IMR-90 (cell line): Measurements from ENCODE around the gene KCNN3. TPM values are rescaled to one million over a fixed set of nuclear protein-coding genes. Genes with fewer than 3 reads are reported as not detected.

Source experiments
- ATAC-seq: fragments of 200-7000 bp; cut with Tn5 transposase; 2 replicates; pipeline ENCODE4 v1.9.1; 2020; ENCODE audit warnings: low read depth, mild to moderate bottlenecking, moderate library complexity
- BruUV-seq: library from RNA; stranded (reverse); fragments of 400-500 nt; replicated peaks from 2 replicates; lab custom pipeline; 2021; lab: Mats Ljungman, UMichigan
- CTCF ChIA-PET: fragments of 300-600 bp; formaldehyde crosslinking; extraction: SDS; loops from one replicate; lab custom pipeline; 2021; ENCODE audit warnings: antibody characterized with exemption; lab: Yijun Ruan, JAX
- POLR2A ChIA-PET: fragments of 300-600 bp; sonication (Branson Sonifier 250); formaldehyde crosslinking; loops from one replicate; lab custom pipeline; 2022; ENCODE audit warnings: antibody characterized with exemption; ENCODE audit not compliant: unreplicated experiment; lab: Charles Lee
- DNase-seq: peaks from one replicate; pipeline ENCODE4 v3.0.0; 2013
- H2AFZ ChIP-seq: replicated peaks from 2 replicates; pipeline ENCODE3; 2013; ENCODE audit warnings: low read length, mild to moderate bottlenecking; ENCODE audit not compliant: poor library complexity
- H2AK5ac ChIP-seq: 2 replicates; pipeline ENCODE4 v1.6.1; 2013; ENCODE audit warnings: low read depth, low read length, inconsistent platforms
- H2AK9ac ChIP-seq: replicated peaks from 2 replicates; pipeline ENCODE3; 2013; ENCODE audit warnings: mild to moderate bottlenecking, low read depth, low read length, moderate library complexity; ENCODE audit not compliant: poor library complexity
- H2BK120ac ChIP-seq: 2 replicates; pipeline ENCODE4 v1.6.1; 2013; ENCODE audit warnings: low read depth, low read length, inconsistent platforms
- H2BK15ac ChIP-seq: 3 replicates; pipeline ENCODE4 v1.6.1; 2013; ENCODE audit warnings: low read depth, low read length, inconsistent platforms
- H2BK20ac ChIP-seq: 2 replicates; pipeline ENCODE4 v1.6.1; 2013; ENCODE audit warnings: low read depth, mild to moderate bottlenecking, inconsistent platforms, low read length, moderate library complexity
- H2BK5ac ChIP-seq: 2 replicates; pipeline ENCODE4 v1.6.1; 2013; ENCODE audit warnings: mild to moderate bottlenecking, low read depth, low read length, inconsistent platforms; ENCODE audit not compliant: poor library complexity, severe bottlenecking
- H3K14ac ChIP-seq: replicated peaks from 2 replicates; pipeline ENCODE4 v1.6.1; 2013; ENCODE audit warnings: low read depth, low read length, inconsistent platforms
- H3K18ac ChIP-seq: 2 replicates; pipeline ENCODE4 v1.6.1; 2013; ENCODE audit warnings: low read depth, low read length, control low read depth
- H3K23ac ChIP-seq: 2 replicates; pipeline ENCODE4 v1.6.1; 2013; ENCODE audit warnings: low read depth, low read length, inconsistent platforms
- H3K27ac ChIP-seq: 2 replicates; pipeline ENCODE4 v1.5.1; 2013; ENCODE audit warnings: mild to moderate bottlenecking, control low read depth, low read length; ENCODE audit not compliant: insufficient read depth
- H3K27me3 ChIP-seq: 2 replicates; pipeline ENCODE4 v1.6.1; 2013; ENCODE audit warnings: low read length; ENCODE audit not compliant: control insufficient read depth, insufficient read depth
- H3K36me3 ChIP-seq: 2 replicates; pipeline ENCODE4 v1.6.1; 2013; ENCODE audit warnings: low read length, mixed read lengths; ENCODE audit not compliant: control insufficient read depth, insufficient read depth
- H3K4ac ChIP-seq: 2 replicates; pipeline ENCODE4 v1.6.1; 2013; ENCODE audit warnings: low read depth, low read length, inconsistent platforms
- H3K4me1 ChIP-seq: 2 replicates; pipeline ENCODE4 v1.6.1; 2013; ENCODE audit warnings: low read length, mixed read lengths; ENCODE audit not compliant: control insufficient read depth, insufficient read depth
- H3K4me2 ChIP-seq: 2 replicates; pipeline ENCODE4 v1.6.1; 2013; ENCODE audit warnings: low read depth, mild to moderate bottlenecking, control low read depth, low read length, moderate library complexity
- H3K4me3 ChIP-seq: 2 replicates; pipeline ENCODE4 v1.5.1; 2013; ENCODE audit warnings: low read depth, mild to moderate bottlenecking, control low read depth, low read length, moderate library complexity; ENCODE audit not compliant: insufficient read depth
- H3K56ac ChIP-seq: 2 replicates; pipeline ENCODE4 v1.6.1; 2013; ENCODE audit warnings: low read length, inconsistent platforms; ENCODE audit not compliant: insufficient read depth; ENCODE audit errors: extremely low read depth
- H3K79me1 ChIP-seq, 2 experiments: 2 replicates each; pipeline ENCODE4 v1.6.1; 2013; ENCODE audit warnings: low read length in 2 of 2, inconsistent platforms in 1 of 2, low read depth in 1 of 2
- H3K9ac ChIP-seq: 2 replicates; pipeline ENCODE4 v1.6.1; 2013; ENCODE audit warnings: low read depth, low read length, control low read depth
- H3K9me1 ChIP-seq: 2 replicates; pipeline ENCODE4 v1.6.1; 2013; ENCODE audit warnings: low read length, inconsistent platforms; ENCODE audit not compliant: insufficient read depth
- H3K9me3 ChIP-seq: 2 replicates; pipeline ENCODE4 v1.6.1; 2013; ENCODE audit warnings: low read length; ENCODE audit not compliant: control insufficient read depth, insufficient read depth
- H4K20me1 ChIP-seq: 2 replicates; pipeline ENCODE4 v1.6.1; 2013; ENCODE audit warnings: low read length, inconsistent platforms; ENCODE audit not compliant: insufficient read depth
- H4K5ac ChIP-seq: 2 replicates; pipeline ENCODE4 v1.6.1; 2013; ENCODE audit warnings: mild to moderate bottlenecking, low read depth, low read length, control low read depth
- H4K8ac ChIP-seq, 2 experiments: 2 replicates each; pipeline ENCODE4 v1.6.1; 2013; ENCODE audit warnings: low read depth in 2 of 2, low read length in 2 of 2, control low read depth in 1 of 2, inconsistent platforms in 1 of 2
- H4K91ac ChIP-seq: 2 replicates; pipeline ENCODE4 v1.6.1; 2013; ENCODE audit warnings: low read depth, low read length, inconsistent platforms; ENCODE audit not compliant: insufficient read depth
- MXI1 ChIP-seq: IDR thresholded peaks from 2 replicates; pipeline ENCODE4 v1.6.1; 2012; ENCODE audit warnings: low read depth, mild to moderate bottlenecking, low read length, moderate library complexity, borderline replicate concordance
- NFE2L2 ChIP-seq: fragments of 150-350 bp; IDR thresholded peaks from 2 replicates; pipeline ENCODE4 v1.6.1; 2016; ENCODE audit warnings: low read depth, mild to moderate bottlenecking, low read length
- POLR2A ChIP-seq: IDR thresholded peaks from 2 replicates; pipeline ENCODE4 v1.6.1; 2012; ENCODE audit warnings: mild to moderate bottlenecking, low read depth, low read length
- RCOR1 ChIP-seq: IDR thresholded peaks from 2 replicates; pipeline ENCODE4 v1.6.1; 2012; ENCODE audit warnings: mild to moderate bottlenecking, low read length, improper control_type of control experiment; ENCODE audit not compliant: insufficient replicate concordance
- USF2 ChIP-seq: fragments of 150-350 bp; IDR thresholded peaks from 2 replicates; pipeline ENCODE4 v1.6.1; 2017; ENCODE audit warnings: mild to moderate bottlenecking, antibody characterized with exemption, low read length, low read depth
- WGBS, 2 experiments: methylation state at CpG; one replicate each; pipeline versions ENCODE4 v1.1.5 to v1.1.7; 2013; ENCODE audit warnings: missing lambda C conversion rate in 2 of 2; ENCODE audit not compliant: insufficient read length in 1 of 2; ENCODE audit errors: extremely low coverage in 2 of 2; 5-methylcytosine and 5-hydroxymethylcytosine counted together
- dilution Hi-C: fragments of 300-500 bp; cut with HindIII; formaldehyde crosslinking; loops from one replicate; pipeline ENCODE4 v1.14.3; 2018; ENCODE audit warnings: low sequenced_read_pairs; ENCODE audit not compliant: unreplicated experiment
- in situ Hi-C: fragments of 300-500 bp; cut with MboI; formaldehyde crosslinking; loops from 3 replicates; pipeline ENCODE4 v1.14.3; 2019; ENCODE audit warnings: low sequenced_read_pairs, inconsistent platforms, mixed read lengths
- intact Hi-C: fragments of 100-400 bp; cut with micrococcal nuclease; formaldehyde crosslinking; loops from 2 replicates; pipeline ENCODE4 v1.10.0; 2022
- polyA plus RNA-seq, 3 experiments: library from polyadenylated mRNA; depleted of rRNA; stranded (reverse); fragments of >200 nt; gene quantifications; 2 replicates each; pipeline ENCODE4 v1.2.3, GENCODE V29; 2012; ENCODE audit warnings: low replicate concordance in 1 of 3
- total RNA-seq: library from RNA; depleted of rRNA; stranded (reverse); fragments of >200 nt; gene quantifications from 2 replicates; pipeline ENCODE4 v1.2.3, GENCODE V29; 2012

Gene KCNN3
- total and polyA plus RNA-seq, 2 of the 4 experiments (the other 2 are of a cell fraction) = 0.02 TPM; not detected in 1

GRCh38 chr1:154786804-154787570 lies 83.1 kb downstream of the KCNN3 start:
- Histone ChIP-seq H3K14ac (no peak overlapping the region), H3K36me3 (no peaks in the 10 kb centered on the region), H2BK120ac (no peak overlapping the region), H2BK15ac (no peak overlapping the region), H3K9ac (no peak overlapping the region), H3K27ac (no peak overlapping the region), H3K4me1 (no peaks in the 10 kb centered on the region), H4K20me1 (no peaks in the 10 kb centered on the region), H3K4me2 (no peak overlapping the region), H4K8ac (no peak overlapping the region), H3K9me3 (no peaks in the 10 kb centered on the region), H3K23ac (no peak overlapping the region), H3K27me3 (peaks cover 62% of the 10 kb centered on the region), H3K4me3 (no peak overlapping the region), H2BK5ac (no peak overlapping the region), H3K18ac (no peak overlapping the region), H3K56ac (no peak overlapping the region), H2AK5ac (no peak overlapping the region), H4K5ac (no peak overlapping the region), H3K79me1 (no peaks in the 10 kb centered on the region), H2AK9ac (no peak overlapping the region), H4K91ac (no peak overlapping the region), H3K9me1 (no peaks in the 10 kb centered on the region), H2AFZ (no peak overlapping the region), H2BK20ac (no peak overlapping the region), H3K4ac (no peak overlapping the region)
- WGBS, 2 experiments = 82% methylated on average over 6 of the region's 14 CpGs; no CpG with 5 or more reads in 1 of the 2 experiments
- dilution Hi-C loops = no loop called here
- TF ChIP-seq RCOR1 (no peak), POLR2A (no peak), USF2 (no peak), MXI1 (no peak), NFE2L2 (no peak)
- CTCF ChIA-PET = no interaction called here
- DNase-seq (no peak), ATAC-seq (no peak)
- POLR2A ChIA-PET = no interaction called here
- BruUV-seq = no TSS peak
- intact Hi-C loops = no loop called here
- in situ Hi-C loops = no loop called here
